GM21786 (cell line): ENCODE results near the gene MYL6B.

Source experiments
- ATAC-seq: cut with Tn5 transposase; IDR thresholded peaks from one replicate; pipeline ENCODE4 v1.9.1; 2021; ENCODE audit not compliant: unreplicated experiment

The MYL6B gene

GRCh38 chr12:56121204-56121870 lies 31.1 kb upstream of the MYL6B start:
- no peak for ATAC-seq

- no peak for ATAC-seq
These were observed 29.8 kb upstream of the MYL6B start for GRCh38 chr12:56122637-56123036.

- no peak for ATAC-seq
These were observed 28.3 kb upstream of the MYL6B start for GRCh38 chr12:56124133-56124532.

- ATAC-seq = no peak
These were observed 25.6 kb upstream of the MYL6B start for GRCh38 chr12:56126732-56127239.

GRCh38 chr12:56127485-56127887 lies 24.9 kb upstream of the MYL6B start:
- ATAC-seq = no peak

GRCh38 chr12:56127888-56128669 lies 24.3 kb upstream of the MYL6B start, which contains the start of gene ESYT1:
TSS of gene ESYT1 (plus strand) at chr12:56128267. CDS start at chr12:56128320, 53 bp downstream.
- ATAC-seq = peak; percentile 90

- ATAC-seq = no peak
These were observed 23.6 kb upstream of the MYL6B start for GRCh38 chr12:56128670-56129205.

- ATAC-seq = peak; percentile 17
These were observed 23.0 kb upstream of the MYL6B start for GRCh38 chr12:56129206-56129941.

GRCh38 chr12:56129942-56130495 lies 22.4 kb upstream of the MYL6B start:
- no peak for ATAC-seq

- ATAC-seq = no peak
These were observed 21.5 kb upstream of the MYL6B start for GRCh38 chr12:56130876-56131275.

- ATAC-seq = no peak
These were observed 17.5 kb upstream of the MYL6B start for GRCh38 chr12:56134897-56135296.

- ATAC-seq = no peak
These were observed 14.4 kb upstream of the MYL6B start for GRCh38 chr12:56137853-56138571.

GRCh38 chr12:56141946-56142784 lies 10.2 kb upstream of the MYL6B start:
- ATAC-seq = no peak

GRCh38 chr12:56143217-56143616 lies 9.2 kb upstream of the MYL6B start:
- no peak for ATAC-seq

GRCh38 chr12:56143870-56144269 lies 8.5 kb upstream of the MYL6B start:
- ATAC-seq = no peak

- no peak for ATAC-seq
These were observed 7.2 kb upstream of the MYL6B start for GRCh38 chr12:56145217-56145616.

GRCh38 chr12:56146492-56147460 lies 5.6 kb upstream of the MYL6B start:
- no peak for ATAC-seq

GRCh38 chr12:56150563-56150962 lies 1.8 kb upstream of the MYL6B start:
- ATAC-seq = no peak
